Lung (tissue), 12 donors: Measurements from ENCODE around the gene SUPT3H. TPM values are rescaled to one million over a fixed set of nuclear protein-coding genes. Genes with fewer than 3 reads are reported as not detected.

Experiments used
- ATAC-seq: fragments of 200-7000 bp; cut with Tn5 transposase; one replicate; pipeline ENCODE4 v1.9.1; 2020; ENCODE audit warnings: moderate number of reproducible peaks; ENCODE audit not compliant: insufficient read depth, low FRiP score
- DNase-seq, 3 donors: peaks; one replicate each; pipeline ENCODE4 v3.0.0-alpha.2; 2013 to 2017
- H3K27ac ChIP-seq, 2 donors: one replicate each; pipeline ENCODE4 v1.5.1; 2013; ENCODE audit warnings: mild to moderate bottlenecking in 2 of 2, moderate library complexity in 2 of 2, control low read depth in 1 of 2, inconsistent platforms in 1 of 2, low read depth in 1 of 2, low read length in 1 of 2
- H3K27me3 ChIP-seq, 3 donors: one replicate each; pipeline ENCODE4 v1.5.1; 2013; ENCODE audit warnings: low read length in 2 of 3; ENCODE audit not compliant: control insufficient read depth in 3 of 3, insufficient read depth in 3 of 3
- H3K36me3 ChIP-seq, 4 donors: one replicate each; pipeline ENCODE4 v1.5.1; 2013; ENCODE audit warnings: low read length in 4 of 4, mild to moderate bottlenecking in 1 of 4, moderate library complexity in 1 of 4; ENCODE audit not compliant: control insufficient read depth in 4 of 4, insufficient read depth in 4 of 4
- H3K4me1 ChIP-seq, 5 donors: one replicate each; pipeline ENCODE4 v1.5.1; 2013; ENCODE audit warnings: low read length in 5 of 5, mild to moderate bottlenecking in 2 of 5, moderate library complexity in 1 of 5; ENCODE audit not compliant: control insufficient read depth in 5 of 5, insufficient read depth in 5 of 5
- H3K4me3 ChIP-seq: one replicate; pipeline ENCODE4 v1.5.1; 2013; ENCODE audit warnings: mild to moderate bottlenecking, control low read depth, moderate library complexity
- H3K9ac ChIP-seq, 2 donors: one replicate each; pipeline ENCODE4 v1.5.1; 2013; ENCODE audit warnings: low read length in 2 of 2, control low read depth in 1 of 2; ENCODE audit not compliant: insufficient read depth in 1 of 2
- H3K9me3 ChIP-seq, 4 donors: one replicate each; pipeline ENCODE4 v1.5.1; 2013; ENCODE audit warnings: low read length in 3 of 4, mild to moderate bottlenecking in 1 of 4, moderate library complexity in 1 of 4; ENCODE audit not compliant: control insufficient read depth in 4 of 4, insufficient read depth in 3 of 4
- WGBS, 2 donors: extraction: QIAGEN DNeasy Blood & Tissue Kit; methylation state at CpG; one replicate each; pipeline ENCODE4 v1.1.7; 2013; 5-methylcytosine and 5-hydroxymethylcytosine counted together
- polyA plus RNA-seq, 2 donors: library from polyadenylated mRNA; stranded (reverse); fragments of 200-250 nt; gene quantifications; one replicate each; pipeline ENCODE4 v1.2.1, GENCODE V29; 2013
- total RNA-seq, 2 donors: library from RNA; depleted of rRNA in 1 of 2; stranded (reverse); fragments of >200 nt in 1 of 2; gene quantifications; one replicate each; pipeline ENCODE4 v1.2.1, GENCODE V29; 2014 to 2021
- TF ChIP-seq, protein P1 (sequence below): IDR thresholded peaks from 2 replicates; pipeline ENCODE4 v1.5.1; 2012; ENCODE audit warnings: mild to moderate bottlenecking; ENCODE audit errors: control extremely low read depth, extremely low read depth
- donor health status: control.
- donor health status: control.
- donor health status: Bipolar disorder and iron deficiency.
- donor health status: healthy.
- donor health status: DM: yes; HTN: yes; CAD: no.

SUPT3H gene
- total and polyA plus RNA-seq, 4 donors, result 5.2 to 17.4 (median 8.2) TPM

DNA sequence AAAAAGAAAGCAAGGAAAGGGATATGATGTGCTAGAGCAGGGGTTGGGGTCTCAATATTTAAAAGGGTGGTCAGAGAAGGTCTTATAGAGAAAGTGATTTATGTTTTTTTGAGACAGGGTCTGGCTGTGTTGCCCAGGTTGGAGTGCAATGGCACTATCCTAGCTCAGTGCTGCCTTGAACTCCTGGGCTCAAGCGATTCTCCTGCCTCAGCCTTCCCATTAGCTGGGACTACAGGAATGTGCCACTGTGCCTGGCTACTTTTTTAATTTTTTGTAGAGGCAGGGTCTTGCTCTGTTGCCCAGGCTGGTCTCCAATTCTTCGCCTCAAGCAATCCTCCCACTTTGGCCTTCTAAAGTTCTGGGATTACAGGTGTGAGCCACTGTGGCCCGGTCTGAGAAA is 557.0 kb downstream of the SUPT3H start:
- DNase-seq (no peak), ATAC-seq (no peak)
- Histone ChIP-seq H3K27me3 (no peaks in the 10 kb centered on the region), H3K9ac (no peak overlapping the region), H3K4me3 (no peak overlapping the region), H3K27ac (no peak overlapping the region), H3K9me3 (peaks cover 0 to 2% (median 0%) of the 10 kb centered on the region in 4 donors), H3K36me3 (no peaks in the 10 kb centered on the region), H3K4me1 (no peaks in the 10 kb centered on the region)
- TF ChIP-seq, protein P1, sequence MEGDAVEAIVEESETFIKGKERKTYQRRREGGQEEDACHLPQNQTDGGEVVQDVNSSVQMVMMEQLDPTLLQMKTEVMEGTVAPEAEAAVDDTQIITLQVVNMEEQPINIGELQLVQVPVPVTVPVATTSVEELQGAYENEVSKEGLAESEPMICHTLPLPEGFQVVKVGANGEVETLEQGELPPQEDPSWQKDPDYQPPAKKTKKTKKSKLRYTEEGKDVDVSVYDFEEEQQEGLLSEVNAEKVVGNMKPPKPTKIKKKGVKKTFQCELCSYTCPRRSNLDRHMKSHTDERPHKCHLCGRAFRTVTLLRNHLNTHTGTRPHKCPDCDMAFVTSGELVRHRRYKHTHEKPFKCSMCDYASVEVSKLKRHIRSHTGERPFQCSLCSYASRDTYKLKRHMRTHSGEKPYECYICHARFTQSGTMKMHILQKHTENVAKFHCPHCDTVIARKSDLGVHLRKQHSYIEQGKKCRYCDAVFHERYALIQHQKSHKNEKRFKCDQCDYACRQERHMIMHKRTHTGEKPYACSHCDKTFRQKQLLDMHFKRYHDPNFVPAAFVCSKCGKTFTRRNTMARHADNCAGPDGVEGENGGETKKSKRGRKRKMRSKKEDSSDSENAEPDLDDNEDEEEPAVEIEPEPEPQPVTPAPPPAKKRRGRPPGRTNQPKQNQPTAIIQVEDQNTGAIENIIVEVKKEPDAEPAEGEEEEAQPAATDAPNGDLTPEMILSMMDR, result no peak
- WGBS, 2 donors, result 98 to 99% methylated on average over 3 of the region's 3 CpGs

DNA sequence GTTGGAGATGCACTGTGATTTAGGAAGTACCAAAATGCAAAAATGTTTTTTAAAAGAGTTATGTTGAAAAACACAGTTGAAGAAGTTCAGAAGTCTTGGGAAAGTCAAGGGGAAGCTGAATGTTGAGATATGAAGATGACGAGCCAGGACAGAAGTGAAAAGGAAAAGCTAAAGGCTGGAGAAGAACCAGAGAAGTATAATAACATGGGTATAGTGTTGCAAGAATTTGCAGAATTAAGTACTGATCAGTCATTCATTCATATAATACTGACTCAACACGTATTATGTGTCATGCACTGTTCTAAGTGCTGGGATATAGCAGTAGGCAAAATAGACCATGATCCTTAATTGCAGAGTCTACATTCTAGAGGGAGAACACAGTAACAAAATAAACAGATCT is 557.4 kb downstream of the SUPT3H start:
- TF ChIP-seq, protein P1, result no peak

DNA sequence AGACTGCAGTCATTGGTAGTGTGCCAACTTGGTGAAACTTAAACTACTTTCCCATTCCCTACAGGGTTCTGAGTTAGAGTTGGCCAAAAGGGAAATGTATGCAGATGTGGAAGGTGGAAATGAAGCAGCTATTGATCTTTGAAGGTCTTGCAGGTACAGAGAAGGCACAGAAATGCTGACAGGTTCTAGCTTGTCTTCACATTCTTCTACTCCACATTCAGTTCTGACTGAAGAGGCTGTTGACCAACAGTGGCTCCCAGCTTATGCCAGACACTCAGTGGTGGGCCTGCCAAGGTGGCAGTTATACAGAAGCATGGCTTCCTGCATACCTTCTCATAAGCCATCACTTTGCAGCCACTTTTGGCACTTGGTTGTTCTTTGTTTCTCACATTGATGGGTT is 566.3 kb downstream of the SUPT3H start:
- Histone ChIP-seq H3K9me3 (no peaks in the 10 kb centered on the region), H3K9ac (no peak overlapping the region), H3K4me1 (no peaks in the 10 kb centered on the region), H3K4me3 (no peak overlapping the region), H3K36me3 (no peaks in the 10 kb centered on the region), H3K27ac (no peak overlapping the region), H3K27me3 (no peaks in the 10 kb centered on the region)
- DNase-seq (no peak), ATAC-seq (no peak)
- TF ChIP-seq, protein P1, result no peak

More for the DNA sequence above, 557.4 kb downstream of the SUPT3H start:
- ATAC-seq (no peak), DNase-seq (no peak)
- no peaks in the 10 kb centered on the region for H3K27me3 ChIP-seq
- 53 to 79% methylated on average over 2 of the region's 2 CpGs for WGBS, 2 donors
- peaks cover 0 to 2% (median 0%) of the 10 kb centered on the region in 4 donors for H3K9me3 ChIP-seq
- no peak overlapping the region for H3K9ac ChIP-seq
- H3K4me1 ChIP-seq, result no peaks in the 10 kb centered on the region
- H3K27ac ChIP-seq, result no peak overlapping the region
- no peaks in the 10 kb centered on the region for H3K36me3 ChIP-seq
- no peak overlapping the region for H3K4me3 ChIP-seq

- H3K9me3 ChIP-seq, result no peaks in the 10 kb centered on the region
- no peaks in the 10 kb centered on the region for H3K36me3 ChIP-seq
- peak in 1 of 3 donors; percentile 28 for DNase-seq
- peaks cover 0 to 10% (median 0%) of the 10 kb centered on the region in 5 donors for H3K4me1 ChIP-seq
- ATAC-seq, result no peak
- H3K9ac ChIP-seq, result no peak overlapping the region
- H3K27me3 ChIP-seq, result no peaks in the 10 kb centered on the region
- 54 to 55% methylated on average over 2 of the region's 2 CpGs for WGBS, 2 donors
- H3K27ac ChIP-seq, result no peak overlapping the region
- TF ChIP-seq, protein P1, result no peak
- no peak overlapping the region for H3K4me3 ChIP-seq
These were observed 568.5 kb downstream of the SUPT3H start for GRCh38 chr6:44809258-44809657.
